Esophagus squamous epithelium (tissue), 4 donors: ENCODE results near the gene NEDD4L.

Experiments used
- CTCF ChIP-seq, 6 experiments: fragments of 450-650 bp in 4 of 6; fragments of 200-600 bp in 2 of 6; sonication (generic) in 2 of 6; IDR thresholded peaks; one replicate each; pipeline ENCODE4 v1.5.1; 2016 to 2019; ENCODE audit warnings: antibody characterized with exemption in 6 of 6, mild to moderate bottlenecking in 4 of 6, moderate library complexity in 4 of 6
- POLR2A ChIP-seq, 4 donors: fragments of 450-650 bp; IDR thresholded peaks; one replicate each; pipeline ENCODE4 v1.6.1; 2017; ENCODE audit warnings: antibody characterized with exemption in 4 of 4, mild to moderate bottlenecking in 4 of 4, moderate library complexity in 3 of 4

DNA sequence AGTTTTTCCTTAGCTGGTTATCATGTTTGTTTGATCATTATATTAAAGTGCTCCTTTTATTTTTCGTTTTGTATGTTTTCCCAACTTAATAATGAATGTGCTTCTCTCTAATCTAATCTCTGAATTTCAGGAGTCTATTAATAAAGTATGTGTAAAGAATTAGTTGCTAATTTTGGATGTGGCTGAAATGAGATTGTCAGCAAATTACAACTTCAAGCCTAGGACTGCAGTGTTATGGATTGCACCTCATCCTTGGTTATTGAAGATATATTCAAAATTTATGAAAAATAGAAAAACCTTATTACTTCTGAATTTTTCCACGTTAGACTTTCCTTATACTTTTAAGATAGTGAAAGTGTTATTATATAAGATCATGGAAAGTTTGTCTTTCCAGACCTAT is 227.7 kb downstream of the NEDD4L start:
- TF ChIP-seq POLR2A (IDR thresholded peaks at IDR 0.05) = no peak
- TF ChIP-seq CTCF (IDR thresholded peaks at IDR 0.05) = no peak
